H9 (cell line): ENCODE measurements around the gene LDB3. TPM values are rescaled to one million over a fixed set of nuclear protein-coding genes. Genes with fewer than 3 reads are reported as not detected.

ENCODE experiments used
- DNase-seq: peaks from one replicate; pipeline ENCODE4 v3.0.0-alpha.2; 2017
- H2AFZ ChIP-seq: one replicate; pipeline ENCODE4 v1.6.1; 2013; ENCODE audit warnings: mild to moderate bottlenecking, low read length, control low read depth, moderate library complexity
- H2AK5ac ChIP-seq: 2 replicates; pipeline ENCODE4 v1.6.1; 2013; ENCODE audit warnings: low read length, control low read depth, mixed read lengths; ENCODE audit not compliant: insufficient read length
- H2BK120ac ChIP-seq: one replicate; pipeline ENCODE4 v1.6.1; 2013; ENCODE audit warnings: low read depth, mild to moderate bottlenecking, low read length, control low read depth, inconsistent platforms; ENCODE audit not compliant: poor library complexity, severe bottlenecking
- H2BK12ac ChIP-seq: 2 replicates; pipeline ENCODE4 v1.6.1; 2013; ENCODE audit warnings: low read length, control low read depth, mixed read lengths, low read depth; ENCODE audit not compliant: insufficient read length
- H2BK15ac ChIP-seq: 2 replicates; pipeline ENCODE4 v1.6.1; 2013; ENCODE audit warnings: low read depth, low read length, control low read depth
- H2BK20ac ChIP-seq: one replicate; pipeline ENCODE4 v1.6.1; 2013; ENCODE audit warnings: low read depth, mild to moderate bottlenecking, low read length, control low read depth, inconsistent platforms; ENCODE audit not compliant: poor library complexity, severe bottlenecking
- H2BK5ac ChIP-seq: 2 replicates; pipeline ENCODE4 v1.6.1; 2013; ENCODE audit warnings: low read length, control low read depth, mixed read lengths; ENCODE audit not compliant: insufficient read length
- H3K14ac ChIP-seq: 2 replicates; pipeline ENCODE4 v1.6.1; 2013; ENCODE audit warnings: low read length, control low read depth; ENCODE audit not compliant: insufficient read depth
- H3K18ac ChIP-seq: 2 replicates; pipeline ENCODE4 v1.6.1; 2013; ENCODE audit warnings: low read depth, mild to moderate bottlenecking, mixed read lengths, low read length, control low read depth; ENCODE audit not compliant: insufficient read length
- H3K23ac ChIP-seq: 2 replicates; pipeline ENCODE4 v1.6.1; 2013; ENCODE audit warnings: low read length, control low read depth, mixed read lengths, low read depth; ENCODE audit not compliant: insufficient read length
- H3K23me2 ChIP-seq: 2 replicates; pipeline ENCODE4 v1.6.1; 2013; ENCODE audit warnings: low read depth, mild to moderate bottlenecking, mixed read lengths, low read length, control low read depth; ENCODE audit not compliant: insufficient read length, poor library complexity, severe bottlenecking
- H3K27ac ChIP-seq: 2 replicates; pipeline ENCODE4 v1.5.1; 2013; ENCODE audit warnings: low read length, control low read depth, mixed read lengths, low read depth; ENCODE audit not compliant: insufficient read length
- H3K27me3 ChIP-seq: 2 replicates; pipeline ENCODE4 v1.6.1; 2013; ENCODE audit warnings: low read length, control low read depth, inconsistent platforms; ENCODE audit not compliant: insufficient read depth
- H3K4ac ChIP-seq: 2 replicates; pipeline ENCODE4 v1.6.1; 2013; ENCODE audit warnings: low read depth, mild to moderate bottlenecking, control low read depth, inconsistent platforms, low read length, moderate library complexity
- H3K4me1 ChIP-seq: 2 replicates; pipeline ENCODE4 v1.6.1; 2013; ENCODE audit warnings: low read length, control low read depth, inconsistent platforms; ENCODE audit not compliant: insufficient read depth
- H3K4me2 ChIP-seq: 2 replicates; pipeline ENCODE4 v1.6.1; 2013; ENCODE audit warnings: low read length, control low read depth, mixed read lengths; ENCODE audit not compliant: insufficient read length, insufficient read depth
- H3K56ac ChIP-seq: 2 replicates; pipeline ENCODE4 v1.6.1; 2013; ENCODE audit warnings: low read depth, mild to moderate bottlenecking, mixed read lengths, low read length, control low read depth; ENCODE audit not compliant: insufficient read length
- H3K79me1 ChIP-seq: 2 replicates; pipeline ENCODE4 v1.6.1; 2013; ENCODE audit warnings: low read depth, mild to moderate bottlenecking, moderate library complexity, low read length, control low read depth, inconsistent platforms; ENCODE audit not compliant: insufficient read depth, poor library complexity, severe bottlenecking
- H3K79me2 ChIP-seq: 2 replicates; pipeline ENCODE4 v1.6.1; 2013; ENCODE audit warnings: low read length, control low read depth, inconsistent platforms; ENCODE audit not compliant: insufficient read depth
- H3K9ac ChIP-seq: 2 replicates; pipeline ENCODE4 v1.6.1; 2013; ENCODE audit warnings: low read length, control low read depth, mixed read lengths; ENCODE audit not compliant: insufficient read length; ENCODE audit errors: extremely low read depth
- H3K9me3 ChIP-seq: one replicate; pipeline ENCODE4 v1.6.1; 2013; ENCODE audit warnings: low read depth, low read length, inconsistent platforms; ENCODE audit not compliant: control insufficient read depth
- H3T11ph ChIP-seq: one replicate; pipeline ENCODE4 v1.6.1; 2013; ENCODE audit warnings: mild to moderate bottlenecking, low read length, control low read depth, inconsistent platforms
- H4K20me1 ChIP-seq: one replicate; pipeline ENCODE4 v1.6.1; 2013; ENCODE audit not compliant: control insufficient read depth, insufficient read length, insufficient read depth
- H4K5ac ChIP-seq: 2 replicates; pipeline ENCODE4 v1.6.1; 2013; ENCODE audit warnings: low read depth, mild to moderate bottlenecking, mixed read lengths, low read length, control low read depth; ENCODE audit not compliant: insufficient read length
- H4K8ac ChIP-seq: replicated peaks from 2 replicates; pipeline ENCODE4 v1.6.1; 2013; ENCODE audit warnings: low read length, control low read depth, mixed read lengths, low read depth; ENCODE audit not compliant: insufficient read length
- H4K91ac ChIP-seq: 2 replicates; pipeline ENCODE4 v1.6.1; 2013; ENCODE audit warnings: low read depth, mild to moderate bottlenecking, moderate library complexity, mixed read lengths, low read length, control low read depth; ENCODE audit not compliant: insufficient read length
- H3K27ac Mint-ChIP-seq, 3 experiments: 2 replicates in 2 of 3; 3 replicates in 1 of 3; pipeline ENCODE4 v1.8.0; 2020 to 2021; ENCODE audit warnings: mixed read lengths in 3 of 3, mild to moderate bottlenecking in 1 of 3, moderate library complexity in 1 of 3
- H3K27me3 Mint-ChIP-seq: 2 replicates; pipeline ENCODE4 v1.8.0; 2021; ENCODE audit warnings: low read depth, mild to moderate bottlenecking, moderate library complexity, mixed read lengths
- H3K36me3 Mint-ChIP-seq, 3 experiments: 2 replicates in 2 of 3; 3 replicates in 1 of 3; pipeline ENCODE4 v1.8.0; 2020 to 2021; ENCODE audit warnings: low read depth in 3 of 3, mixed read lengths in 3 of 3; ENCODE audit not compliant: insufficient read depth in 1 of 3
- H3K4me1 Mint-ChIP-seq, 2 experiments: 2 replicates each; pipeline ENCODE4 v1.8.0; 2020; ENCODE audit warnings: mixed read lengths in 2 of 2
- H3K4me3 Mint-ChIP-seq, 2 experiments: 2 replicates in 1 of 2; 3 replicates in 1 of 2; pipeline ENCODE4 v1.8.0; 2020 to 2021; ENCODE audit warnings: mild to moderate bottlenecking in 2 of 2, mixed read lengths in 2 of 2, moderate library complexity in 1 of 2
- H3K9me3 Mint-ChIP-seq, 2 experiments: 2 replicates in 1 of 2; 3 replicates in 1 of 2; pipeline ENCODE4 v1.8.0; 2020; ENCODE audit warnings: mild to moderate bottlenecking in 2 of 2, mixed read lengths in 2 of 2, moderate library complexity in 1 of 2
- WGBS: extraction: QIAGEN DNeasy Blood & Tissue Kit; methylation state at CpG from one replicate; pipeline ENCODE4 v1.1.7; 2013; ENCODE audit warnings: missing lambda C conversion rate, low lambda C conversion rate, mixed read lengths; ENCODE audit not compliant: insufficient read length; ENCODE audit errors: extremely low coverage; 5-methylcytosine and 5-hydroxymethylcytosine counted together
- total RNA-seq: library from RNA; stranded (reverse); gene quantifications from 2 replicates; pipeline ENCODE4 v1.2.1, GENCODE V29; 2021
- TF ChIP-seq, protein P1 (sequence below): fragments of 200-600 bp; sonication (generic); conservative IDR thresholded peaks from 3 replicates; pipeline ENCODE4 v1.8.0; 2021; ENCODE audit warnings: antibody characterized with exemption, mild to moderate bottlenecking

LDB3 gene
- total RNA-seq, 1 experiment from 2014 or later, result 0.17 TPM

DNA sequence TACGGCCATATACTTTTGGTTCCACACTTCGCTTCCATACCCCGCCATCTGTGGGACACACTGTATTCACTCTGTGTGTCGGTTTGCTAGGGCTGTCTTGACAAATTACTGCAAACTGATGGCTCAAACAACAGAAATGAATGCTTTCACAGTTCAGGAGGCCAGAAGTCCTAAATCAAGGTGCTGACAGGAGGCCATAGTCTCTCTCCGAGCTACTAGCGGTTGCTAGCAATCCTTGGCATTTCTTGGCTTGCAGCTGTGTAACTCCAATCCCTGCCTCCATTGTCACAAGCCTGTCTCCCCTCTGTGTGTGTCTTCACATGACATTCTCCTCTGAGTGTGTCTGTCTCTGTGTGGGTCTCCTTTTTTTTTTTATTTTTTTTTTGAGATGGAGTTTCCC, 59.2 kb downstream of the LDB3 start:
- H3K4me3 Mint-ChIP-seq, result no peak overlapping the region

More for the DNA sequence above, 59.2 kb downstream of the LDB3 start:
- Histone ChIP-seq H3K14ac (no peak overlapping the region), H3K56ac (no peak overlapping the region), H3K18ac (no peak overlapping the region), H3K4ac (no peak overlapping the region), H3K79me1 (no peaks in the 10 kb centered on the region), H2BK5ac (no peak overlapping the region), H2BK20ac (no peak overlapping the region), H2AK5ac (no peak overlapping the region), H3K4me2 (no peak overlapping the region), H3K27me3 (no peaks in the 10 kb centered on the region), H3K79me2 (no peaks in the 10 kb centered on the region), H4K5ac (no peak overlapping the region), H2BK120ac (no peak overlapping the region), H3K27ac (no peak overlapping the region), H2BK15ac (no peak overlapping the region), H3K9ac (no peak overlapping the region), H4K8ac (no peak overlapping the region), H2AFZ (no peak overlapping the region), H2BK12ac (no peak overlapping the region), H3K23me2 (no peaks in the 10 kb centered on the region), H3K9me3 (no peaks in the 10 kb centered on the region), H4K20me1 (no peaks in the 10 kb centered on the region), H4K91ac (no peak overlapping the region), H3T11ph (no peak overlapping the region), H3K23ac (no peak overlapping the region), H3K4me1 (no peaks in the 10 kb centered on the region)
- Mint-ChIP-seq H3K27me3 (peaks cover 10% of the 10 kb centered on the region; the same call in 1 of the 2 replicates), H3K9me3 (no peaks in the 10 kb centered on the region), H3K27ac (no peak overlapping the region), H3K4me1 (no peaks in the 10 kb centered on the region), H3K36me3 (no peaks in the 10 kb centered on the region)
- TF ChIP-seq, protein P1, sequence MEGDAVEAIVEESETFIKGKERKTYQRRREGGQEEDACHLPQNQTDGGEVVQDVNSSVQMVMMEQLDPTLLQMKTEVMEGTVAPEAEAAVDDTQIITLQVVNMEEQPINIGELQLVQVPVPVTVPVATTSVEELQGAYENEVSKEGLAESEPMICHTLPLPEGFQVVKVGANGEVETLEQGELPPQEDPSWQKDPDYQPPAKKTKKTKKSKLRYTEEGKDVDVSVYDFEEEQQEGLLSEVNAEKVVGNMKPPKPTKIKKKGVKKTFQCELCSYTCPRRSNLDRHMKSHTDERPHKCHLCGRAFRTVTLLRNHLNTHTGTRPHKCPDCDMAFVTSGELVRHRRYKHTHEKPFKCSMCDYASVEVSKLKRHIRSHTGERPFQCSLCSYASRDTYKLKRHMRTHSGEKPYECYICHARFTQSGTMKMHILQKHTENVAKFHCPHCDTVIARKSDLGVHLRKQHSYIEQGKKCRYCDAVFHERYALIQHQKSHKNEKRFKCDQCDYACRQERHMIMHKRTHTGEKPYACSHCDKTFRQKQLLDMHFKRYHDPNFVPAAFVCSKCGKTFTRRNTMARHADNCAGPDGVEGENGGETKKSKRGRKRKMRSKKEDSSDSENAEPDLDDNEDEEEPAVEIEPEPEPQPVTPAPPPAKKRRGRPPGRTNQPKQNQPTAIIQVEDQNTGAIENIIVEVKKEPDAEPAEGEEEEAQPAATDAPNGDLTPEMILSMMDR, result no peak
- DNase-seq, result no peak
- WGBS, result no CpG with 5 or more reads among the region's 6 CpGs
